Thoracic aorta (tissue), 2 donors: ENCODE results near the gene ABTB2. TPM values are rescaled to one million over a fixed set of nuclear protein-coding genes. Genes with fewer than 3 reads are reported as not detected.

Experiments
- ATAC-seq: fragments of 150-250 bp; one replicate; pipeline ENCODE4 v1.8.0; 2017; ENCODE audit warnings: low read depth; ENCODE audit not compliant: insufficient number of reproducible peaks, low FRiP score
- DNase-seq: peaks from one replicate; pipeline ENCODE4 v3.0.0-alpha.2; 2020; ENCODE audit warnings: low spot score
- H3K27ac ChIP-seq, 2 donors: fragments of 200-600 bp; sonication (generic); 1 replicate in 1 of 2; 2 replicates in 1 of 2; pipeline ENCODE4 v1.5.1; 2016; ENCODE audit warnings: mild to moderate bottlenecking in 2 of 2, moderate library complexity in 2 of 2
- H3K27me3 ChIP-seq: fragments of 200-600 bp; sonication (generic); replicated peaks from 2 replicates; pipeline ENCODE4 v1.6.0; 2016; ENCODE audit warnings: mild to moderate bottlenecking; ENCODE audit not compliant: insufficient read depth
- H3K36me3 ChIP-seq: fragments of 200-600 bp; sonication (generic); one replicate; pipeline ENCODE4 v1.5.1; 2016
- H3K4me1 ChIP-seq, 2 donors: fragments of 200-600 bp; sonication (generic); 1 replicate in 1 of 2; 2 replicates in 1 of 2; pipeline versions ENCODE4 v1.5.1 to v1.6.0; 2016; ENCODE audit warnings: low read depth in 2 of 2, mild to moderate bottlenecking in 1 of 2; ENCODE audit not compliant: control insufficient read depth in 1 of 2
- H3K4me3 ChIP-seq: fragments of 200-600 bp; sonication (generic); 2 replicates; pipeline ENCODE4 v1.5.1; 2016; ENCODE audit warnings: mild to moderate bottlenecking
- H3K9me3 ChIP-seq: fragments of 200-600 bp; sonication (generic); 2 replicates; pipeline ENCODE4 v1.5.1; 2016
- CTCF ChIP-seq: fragments of 200-600 bp; sonication (generic); IDR thresholded peaks from one replicate; pipeline ENCODE4 v1.5.1; 2019; ENCODE audit warnings: antibody characterized with exemption
- total RNA-seq, 2 donors: library from RNA; depleted of rRNA; stranded (reverse); fragments of >200 nt; gene quantifications; one replicate each; pipeline versions ENCODE4 v1.1.0 to v1.2.3, GENCODE V29; 2016

Gene ABTB2
- total RNA-seq, 2 donors from 2014 or later = 12.3 to 31.0 TPM

GRCh38 chr11:34148504-34149165, 209.2 kb downstream of the ABTB2 start:
- H3K27me3 ChIP-seq = no peaks in the 10 kb centered on the region
- H3K36me3 ChIP-seq = peaks cover 56% of the 10 kb centered on the region
- no peaks in the 10 kb centered on the region for H3K9me3 ChIP-seq
- ATAC-seq (no peak), DNase-seq (no peak)
- H3K4me3 ChIP-seq = no peak overlapping the region
- TF ChIP-seq CTCF = no peak
- H3K27ac ChIP-seq = no peak overlapping the region
- H3K4me1 ChIP-seq = no peaks in the 10 kb centered on the region

- Histone ChIP-seq H3K27me3 (no peaks in the 10 kb centered on the region), H3K27ac (no peak overlapping the region), H3K9me3 (no peaks in the 10 kb centered on the region), H3K4me1 (no peaks in the 10 kb centered on the region), H3K36me3 (peaks cover 63% of the 10 kb centered on the region), H3K4me3 (no peak overlapping the region)
- TF ChIP-seq CTCF = no peak
- ATAC-seq (no peak), DNase-seq (no peak)
Observed at GRCh38 chr11:34147581-34147980, 210.2 kb downstream of the ABTB2 start.

DNA sequence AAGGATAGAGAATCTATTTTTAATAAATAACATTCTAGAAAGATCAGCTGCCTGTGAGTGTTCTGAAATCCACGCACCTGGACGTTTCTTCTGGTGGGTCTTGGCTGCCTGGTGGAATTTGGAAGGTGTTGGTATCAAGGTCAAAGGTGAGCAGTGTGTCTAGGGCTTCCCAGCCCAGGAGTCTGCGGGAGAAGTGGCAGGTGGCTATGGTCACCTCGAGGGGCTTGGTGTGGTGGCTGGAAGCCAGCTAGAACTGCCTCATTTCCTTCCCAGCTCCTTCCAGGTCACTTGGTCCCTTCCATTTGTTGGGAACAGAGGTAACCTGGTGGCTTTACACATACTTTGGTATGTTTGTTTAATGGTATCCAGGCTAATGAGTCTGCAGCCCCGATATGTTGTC, 210.9 kb downstream of the ABTB2 start:
- DNase-seq (no peak), ATAC-seq (no peak)
- no peak overlapping the region for H3K4me3 ChIP-seq
- peaks cover 61% of the 10 kb centered on the region for H3K36me3 ChIP-seq
- no peak for TF ChIP-seq CTCF
- H3K9me3 ChIP-seq = no peaks in the 10 kb centered on the region
- H3K27me3 ChIP-seq = no peaks in the 10 kb centered on the region
- no peaks in the 10 kb centered on the region for H3K4me1 ChIP-seq
- no peak overlapping the region for H3K27ac ChIP-seq

DNA sequence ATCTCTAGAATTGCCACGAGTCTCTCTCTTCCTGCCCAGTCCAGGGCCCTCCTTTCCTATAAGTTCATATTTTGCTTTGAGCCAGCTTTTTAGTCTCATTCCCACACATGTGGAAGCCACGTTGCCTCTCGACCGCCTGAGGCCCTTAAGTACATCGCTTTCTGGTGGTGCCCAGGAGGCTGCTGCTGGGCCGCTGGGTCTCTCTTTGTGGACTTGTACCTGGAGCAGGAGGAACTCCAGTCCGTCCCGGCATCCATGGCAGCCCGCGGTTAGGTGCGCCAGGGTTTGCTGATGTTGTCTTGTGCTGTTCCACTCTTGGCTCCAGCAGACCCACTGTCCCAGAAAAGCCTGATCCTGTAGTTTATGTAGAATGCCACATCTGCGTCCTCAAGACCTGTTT, 211.4 kb downstream of the ABTB2 start:
- H3K27me3 ChIP-seq = no peaks in the 10 kb centered on the region
- no peak overlapping the region for H3K27ac ChIP-seq
- no peaks in the 10 kb centered on the region for H3K9me3 ChIP-seq
- ATAC-seq = no peak
- no peak for DNase-seq
- no peak overlapping the region for H3K4me3 ChIP-seq
- H3K4me1 ChIP-seq = no peaks in the 10 kb centered on the region
- H3K36me3 ChIP-seq = peaks cover 61% of the 10 kb centered on the region
- TF ChIP-seq CTCF = no peak

DNA sequence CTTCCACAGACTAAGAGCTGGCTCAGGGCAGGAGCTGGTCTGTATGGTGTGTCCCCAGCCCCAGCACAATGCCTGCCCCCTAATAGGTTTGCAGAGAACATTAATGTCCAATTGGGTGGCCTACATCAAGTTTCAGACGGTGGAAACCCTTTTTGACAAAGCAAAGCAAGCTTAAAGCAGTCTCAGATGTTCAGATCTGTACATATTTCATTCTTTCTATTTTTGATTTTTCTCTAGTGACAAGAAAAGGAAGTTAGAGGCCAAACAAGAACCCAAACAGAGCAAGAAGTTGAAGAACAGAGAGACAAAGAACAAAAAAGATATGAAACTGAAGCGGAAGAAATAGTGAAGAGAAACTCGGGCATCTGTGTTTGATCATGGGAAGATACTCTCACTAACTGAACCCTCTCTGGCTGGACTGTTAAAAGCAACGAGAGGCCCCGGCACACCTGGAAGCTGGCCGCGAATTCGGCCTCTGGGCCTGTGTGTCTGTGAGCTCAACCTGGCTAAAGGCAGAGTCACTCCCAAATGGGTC, 211.9 kb downstream of the ABTB2 start:
- H3K36me3 ChIP-seq = peaks cover 61% of the 10 kb centered on the region
- H3K4me3 ChIP-seq = no peak overlapping the region
- no peaks in the 10 kb centered on the region for H3K27me3 ChIP-seq
- H3K27ac ChIP-seq = no peak overlapping the region
- ATAC-seq = no peak
- TF ChIP-seq CTCF = no peak
- no peak for DNase-seq
- H3K4me1 ChIP-seq = no peaks in the 10 kb centered on the region
- no peaks in the 10 kb centered on the region for H3K9me3 ChIP-seq
